Retina (tissue), 1 donor: ENCODE data around the gene INPP5F.
A peak's percentile ranks its signal among the peaks of the same experiment; 100 is the strongest.

ENCODE experiments used
- DNase-seq: peaks from one replicate; pipeline ENCODE4 v3.0.0-alpha.2; 2016

Gene INPP5F

DNA sequence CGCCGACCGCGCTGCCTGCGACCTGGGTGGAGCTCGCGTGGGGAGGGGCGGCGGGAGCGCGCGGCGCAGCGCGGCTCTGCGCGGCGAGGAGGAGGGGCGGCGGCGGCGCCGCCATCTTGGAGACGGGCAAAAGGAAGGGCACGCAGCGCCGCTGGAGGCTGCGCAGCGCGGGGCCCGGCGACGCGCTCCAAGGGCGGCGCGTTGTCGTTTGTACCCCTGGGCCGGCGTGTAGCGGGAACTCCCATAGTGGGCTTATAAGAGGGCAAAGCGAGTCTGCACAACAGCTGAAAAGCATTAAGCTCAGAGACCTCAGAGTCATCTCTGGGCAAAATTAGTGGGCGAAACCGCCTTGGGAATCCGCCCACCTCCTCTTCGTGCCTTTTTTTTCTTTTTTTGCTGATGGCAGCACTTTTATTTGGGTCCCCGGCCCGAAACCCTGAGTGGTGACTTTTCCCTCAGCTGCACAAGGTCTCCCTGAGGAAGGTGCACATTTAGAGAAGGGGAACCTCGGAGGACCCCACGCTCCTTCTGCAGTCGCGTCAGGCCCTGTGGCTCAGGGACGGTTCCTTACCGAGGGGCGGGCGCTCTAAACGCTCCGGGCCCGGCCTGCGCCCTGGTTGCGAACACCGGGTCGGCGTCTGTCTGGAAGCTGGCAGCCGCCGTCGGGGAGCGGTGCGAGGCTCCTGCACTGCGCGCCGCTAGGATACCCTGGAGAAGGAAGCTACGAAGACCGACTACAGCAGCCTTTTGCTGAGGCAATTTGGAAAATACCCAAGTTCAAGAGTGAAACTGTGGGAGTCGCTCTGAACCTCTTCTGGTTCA, 147.2 kb downstream of the INPP5F start:
- DNase-seq, result peak; percentile 95

- DNase-seq, result no peak
These were observed 152.7 kb downstream of the INPP5F start for GRCh38 chr10:119878524-119878923.
